Upper lobe of left lung (tissue), 4 donors: ENCODE data around the gene ZNF124.

Experiments
- CTCF ChIP-seq, 6 experiments: fragments of 450-650 bp in 4 of 6; fragments of 200-600 bp in 2 of 6; sonication (generic) in 2 of 6; IDR thresholded peaks; one replicate each; pipeline ENCODE4 v1.5.1; 2016 to 2019; ENCODE audit warnings: antibody characterized with exemption in 6 of 6
- POLR2A ChIP-seq, 4 donors: fragments of 450-650 bp; IDR thresholded peaks; one replicate each; pipeline ENCODE4 v1.5.1; 2016 to 2017; ENCODE audit warnings: antibody characterized with exemption in 4 of 4, mild to moderate bottlenecking in 2 of 4

GRCh38 chr1:247121382-247121781, 50.4 kb downstream of the ZNF124 start:
- TF ChIP-seq CTCF (IDR thresholded peaks at IDR 0.05) (no peak), POLR2A (IDR thresholded peaks at IDR 0.05) (no peak)
